HG03060 (cell line): Measurements from ENCODE around the gene PSENEN.

Experiments used
- ATAC-seq: cut with Tn5 transposase; IDR thresholded peaks from one replicate; pipeline ENCODE4 v1.9.1; 2021; ENCODE audit warnings: low read depth, moderate number of reproducible peaks; ENCODE audit not compliant: unreplicated experiment

PSENEN gene

GRCh38 chr19:35733180-35734125 is 12.0 kb upstream of the PSENEN start:
- no peak for ATAC-seq

GRCh38 chr19:35734273-35734672 is 11.2 kb upstream of the PSENEN start:
- ATAC-seq = no peak

GRCh38 chr19:35734889-35735288 is 10.6 kb upstream of the PSENEN start:
- no peak for ATAC-seq

GRCh38 chr19:35736913-35737886 is 8.3 kb upstream of the PSENEN start:
- ATAC-seq = no peak

GRCh38 chr19:35738021-35738886 is 7.2 kb upstream of the PSENEN start:
- no peak for ATAC-seq

- ATAC-seq = no peak
Measured at GRCh38 chr19:35738887-35739229, 6.6 kb upstream of the PSENEN start.

- no peak for ATAC-seq
Measured at GRCh38 chr19:35739275-35740107, 6.0 kb upstream of the PSENEN start.

GRCh38 chr19:35740108-35740422 is 5.4 kb upstream of the PSENEN start:
- ATAC-seq = no peak

GRCh38 chr19:35740423-35741202 is 4.8 kb upstream of the PSENEN start:
- ATAC-seq = no peak

GRCh38 chr19:35741203-35741515 is 4.3 kb upstream of the PSENEN start:
- ATAC-seq = no peak

GRCh38 chr19:35742121-35742724 is 3.2 kb upstream of the PSENEN start, which contains the start of gene IGFLR1:
IGFLR1 (minus strand) TSS chr19:35742452; CDS start chr19:35741180, 1,272 bp downstream.
- ATAC-seq = no peak

GRCh38 chr19:35743640-35744429 is 1.6 kb upstream of the PSENEN start:
- ATAC-seq = no peak

GRCh38 chr19:35744430-35745327 is 772 bp upstream of the PSENEN start:
- no peak for ATAC-seq

- ATAC-seq = no peak
Measured at GRCh38 chr19:35746087-35746462, 624 bp downstream of the PSENEN start.

- ATAC-seq = no peak
Measured at GRCh38 chr19:35746531-35746930, 1.1 kb downstream of the PSENEN start.

- peak; percentile 53 for ATAC-seq
Measured at GRCh38 chr19:35748106-35749020, 2.9 kb downstream of the PSENEN start, which contains the start of gene LIN37. LIN37 (plus strand) TSS chr19:35748576; CDS start chr19:35748725, 149 bp downstream.
